Subcutaneous adipose tissue (tissue), 4 donors: ENCODE results near the gene LRATD1. TPM values are rescaled to one million over a fixed set of nuclear protein-coding genes. Genes with fewer than 3 reads are reported as not detected.

Experiments
- total RNA-seq, 4 donors: library from RNA; depleted of rRNA; stranded (reverse); fragments of >200 nt; gene quantifications; one replicate each; pipeline ENCODE4 v1.1.0, GENCODE V29; 2016
- TF ChIP-seq, protein P1 (sequence below): fragments of 450-650 bp; IDR thresholded peaks from one replicate; pipeline ENCODE4 v1.5.1; 2016; ENCODE audit warnings: low read depth, mild to moderate bottlenecking, control low read depth, antibody characterized with exemption, moderate library complexity

LRATD1 gene
- total RNA-seq, 4 donors from 2014 or later = 0.44 to 1.5 (median 1.2) TPM

DNA sequence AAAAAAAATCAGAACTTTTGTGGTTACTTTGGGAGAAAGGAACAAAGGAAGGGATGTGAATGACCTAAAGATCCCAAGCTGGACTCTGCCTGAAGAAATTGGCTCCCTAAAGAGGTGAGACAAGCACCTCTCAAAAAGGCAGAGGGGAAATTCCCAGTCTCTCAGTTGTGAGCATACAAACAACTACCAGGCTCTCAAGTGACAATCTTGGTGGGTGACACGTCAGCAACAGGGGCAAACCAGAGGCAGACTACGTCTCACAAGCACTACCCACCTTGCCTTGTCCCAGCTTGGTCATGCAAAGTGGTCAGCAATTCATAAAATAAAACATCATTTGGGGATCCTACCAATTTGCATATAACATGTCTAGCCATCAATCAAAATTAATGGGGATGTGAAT lies 24.3 kb upstream of the LRATD1 start:
- TF ChIP-seq, protein P1, sequence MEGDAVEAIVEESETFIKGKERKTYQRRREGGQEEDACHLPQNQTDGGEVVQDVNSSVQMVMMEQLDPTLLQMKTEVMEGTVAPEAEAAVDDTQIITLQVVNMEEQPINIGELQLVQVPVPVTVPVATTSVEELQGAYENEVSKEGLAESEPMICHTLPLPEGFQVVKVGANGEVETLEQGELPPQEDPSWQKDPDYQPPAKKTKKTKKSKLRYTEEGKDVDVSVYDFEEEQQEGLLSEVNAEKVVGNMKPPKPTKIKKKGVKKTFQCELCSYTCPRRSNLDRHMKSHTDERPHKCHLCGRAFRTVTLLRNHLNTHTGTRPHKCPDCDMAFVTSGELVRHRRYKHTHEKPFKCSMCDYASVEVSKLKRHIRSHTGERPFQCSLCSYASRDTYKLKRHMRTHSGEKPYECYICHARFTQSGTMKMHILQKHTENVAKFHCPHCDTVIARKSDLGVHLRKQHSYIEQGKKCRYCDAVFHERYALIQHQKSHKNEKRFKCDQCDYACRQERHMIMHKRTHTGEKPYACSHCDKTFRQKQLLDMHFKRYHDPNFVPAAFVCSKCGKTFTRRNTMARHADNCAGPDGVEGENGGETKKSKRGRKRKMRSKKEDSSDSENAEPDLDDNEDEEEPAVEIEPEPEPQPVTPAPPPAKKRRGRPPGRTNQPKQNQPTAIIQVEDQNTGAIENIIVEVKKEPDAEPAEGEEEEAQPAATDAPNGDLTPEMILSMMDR = no peak

DNA sequence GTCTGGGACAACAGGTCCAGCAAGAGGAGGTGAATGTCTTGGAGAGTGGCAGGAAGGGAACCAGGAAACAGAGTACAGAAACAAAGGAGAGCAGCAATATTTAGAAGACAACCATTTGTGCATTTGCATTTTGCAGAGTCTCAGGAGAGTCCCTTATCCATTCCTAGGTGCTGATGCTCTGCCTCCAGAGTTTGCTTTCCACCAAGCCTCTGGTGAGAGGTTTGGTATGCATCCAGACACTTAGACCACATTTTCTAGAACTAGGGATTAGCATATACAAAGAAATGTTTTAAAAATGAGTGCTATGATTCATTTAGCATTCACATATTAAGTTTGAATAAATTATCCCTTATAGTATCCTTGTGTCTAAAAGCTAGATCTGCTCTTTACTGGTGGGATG lies 18.5 kb upstream of the LRATD1 start:
- TF ChIP-seq, protein P1 = no peak

DNA sequence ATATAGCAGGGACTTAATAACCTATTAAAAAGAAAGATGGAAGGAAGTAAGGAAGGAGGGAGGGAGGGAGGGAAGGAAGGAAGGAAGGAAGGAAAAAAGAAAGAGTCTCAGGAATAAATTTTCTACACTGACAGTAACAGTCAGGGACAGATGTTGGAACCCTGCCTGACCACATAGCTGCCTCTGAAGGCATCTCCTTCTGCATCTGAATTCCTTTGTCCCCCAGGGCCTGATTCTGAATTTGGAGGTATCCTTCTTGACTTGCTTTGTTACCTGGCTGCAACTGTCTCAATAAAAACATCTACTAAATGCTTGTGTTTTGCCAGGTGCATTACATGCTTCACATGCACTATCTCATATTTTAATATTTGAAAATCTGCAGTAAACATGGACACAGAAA lies 17.4 kb upstream of the LRATD1 start:
- TF ChIP-seq, protein P1 = no peak

DNA sequence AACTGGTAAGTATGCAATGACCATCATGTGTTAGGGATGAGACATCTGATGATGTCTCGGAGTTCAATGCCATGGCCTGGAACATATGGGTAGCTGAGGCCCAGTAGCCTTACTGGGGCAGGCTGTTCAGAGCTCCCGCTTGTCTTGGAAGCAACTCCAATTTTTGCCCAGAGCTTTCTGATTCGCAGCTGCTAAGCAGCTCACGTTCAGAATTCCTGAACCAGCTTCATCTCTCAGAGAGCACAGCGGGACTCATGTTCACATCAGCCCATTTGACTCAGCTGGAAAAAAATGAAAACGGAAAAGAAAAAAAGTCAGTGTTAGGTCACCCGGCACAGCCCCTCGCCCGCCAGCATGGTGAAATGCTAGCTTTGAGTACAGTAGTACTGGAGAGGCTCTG lies 16.8 kb upstream of the LRATD1 start:
- TF ChIP-seq, protein P1 = no peak

DNA sequence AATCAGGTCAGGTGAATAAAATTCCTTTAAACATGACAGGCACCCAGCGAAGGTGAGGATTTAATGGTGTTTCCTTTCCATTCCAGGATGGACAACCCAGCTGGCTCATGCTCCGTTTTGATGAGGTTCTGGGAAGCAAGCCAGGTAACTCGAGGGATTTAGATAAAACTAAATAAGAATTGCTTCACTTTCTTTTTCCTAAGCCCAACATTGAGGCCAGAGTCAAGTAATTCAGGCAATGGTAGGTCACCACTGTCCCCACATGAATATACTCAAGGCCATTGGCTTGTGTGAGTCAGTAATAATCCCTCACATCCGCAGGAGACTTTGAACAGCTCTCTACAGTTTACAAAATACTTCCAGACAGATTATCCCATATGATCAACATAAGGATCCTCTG lies 16.2 kb upstream of the LRATD1 start:
- TF ChIP-seq, protein P1 = no peak

DNA sequence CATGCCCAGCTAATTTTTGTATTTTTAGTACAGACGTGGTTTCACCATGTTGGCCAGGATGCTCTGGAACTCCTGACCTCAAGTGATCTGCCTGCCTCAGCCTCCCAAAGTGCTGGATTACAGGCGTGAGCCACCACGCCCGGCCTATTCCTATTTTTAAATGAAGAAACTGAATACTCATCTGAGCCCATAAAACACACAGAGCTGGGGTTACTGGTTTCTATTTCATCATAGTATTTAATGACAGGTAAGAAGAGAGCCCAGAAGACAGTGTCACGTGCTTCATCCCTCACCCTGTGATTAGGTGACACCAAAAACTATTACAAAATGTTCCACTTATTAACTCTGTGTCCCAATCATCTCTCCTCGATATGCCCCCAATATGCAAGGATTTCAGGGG lies 15.6 kb upstream of the LRATD1 start:
- TF ChIP-seq, protein P1 = no peak

DNA sequence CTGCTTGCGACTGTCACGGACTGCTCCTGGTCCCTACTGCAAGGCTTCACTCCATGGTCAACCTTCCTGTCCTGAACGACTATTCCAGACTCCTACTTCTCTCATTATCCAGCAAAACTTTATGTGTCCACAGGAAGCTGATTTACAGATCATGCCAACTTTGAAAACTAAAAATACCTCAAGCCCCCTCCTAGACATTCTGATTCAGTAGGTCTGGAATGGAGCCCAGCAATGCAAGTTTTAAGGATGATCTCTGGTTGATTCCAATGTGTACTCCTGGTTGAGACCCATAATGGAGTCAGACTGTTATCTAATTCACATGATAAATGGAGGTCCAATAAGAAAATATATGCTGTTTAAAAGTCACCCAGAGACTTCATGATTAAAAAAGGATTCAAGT lies 13.1 kb upstream of the LRATD1 start:
- TF ChIP-seq, protein P1 = no peak

DNA sequence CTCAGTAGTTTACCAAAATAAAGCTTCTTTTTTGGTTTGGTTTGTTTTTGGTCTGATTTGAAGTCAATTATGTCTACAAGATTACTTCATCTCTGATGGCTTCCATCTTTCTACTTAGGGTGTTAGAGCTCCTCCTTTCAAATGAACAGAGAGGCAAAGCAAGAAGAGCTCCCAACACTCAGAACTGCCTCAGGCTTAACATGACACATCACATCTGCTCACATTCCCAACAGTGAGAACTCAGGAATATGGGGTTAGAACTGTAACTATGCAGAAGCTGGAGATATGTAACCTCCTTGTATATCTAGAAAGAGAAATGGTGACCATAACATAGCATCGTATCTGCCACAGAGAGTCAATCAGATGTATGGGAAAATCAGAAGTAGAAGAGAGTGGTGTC lies 11.4 kb upstream of the LRATD1 start:
- TF ChIP-seq, protein P1 = no peak
